Suppressor macrophage treated with lipopolysaccharide for 1 hour (primary cell): ENCODE measurements around the gene CCDC85C.

ENCODE experiments used
- DNase-seq, 3 donors: peaks; one replicate each; pipeline ENCODE4 v3.0.0-alpha.2; 2020 to 2022

Gene CCDC85C

GRCh38 chr14:99628887-99629618 is 25.0 kb upstream of the CCDC85C start:
- DNase-seq, result peak; percentile 76 to 86 (median 81)

- no peak for DNase-seq
Observed at GRCh38 chr14:99627510-99628381, 23.7 kb upstream of the CCDC85C start.

DNA sequence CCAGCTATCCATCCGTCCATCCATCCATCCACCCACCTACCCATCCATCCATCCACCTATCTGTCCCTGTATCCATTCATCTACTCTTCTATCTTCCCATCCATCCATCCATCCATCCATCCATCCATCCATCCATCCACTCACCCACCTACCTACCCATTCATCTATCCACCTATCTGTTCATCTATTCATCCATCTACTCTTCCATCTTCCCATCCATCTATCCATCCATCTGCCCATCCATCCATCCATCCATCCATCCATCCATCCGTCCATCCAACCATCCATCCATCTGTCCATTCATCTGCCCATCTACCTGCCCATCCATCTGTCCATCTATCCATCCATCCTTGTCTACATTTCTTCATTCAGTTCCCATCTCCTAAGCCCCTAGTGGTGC is 23.1 kb upstream of the CCDC85C start:
- no peak for DNase-seq

DNA sequence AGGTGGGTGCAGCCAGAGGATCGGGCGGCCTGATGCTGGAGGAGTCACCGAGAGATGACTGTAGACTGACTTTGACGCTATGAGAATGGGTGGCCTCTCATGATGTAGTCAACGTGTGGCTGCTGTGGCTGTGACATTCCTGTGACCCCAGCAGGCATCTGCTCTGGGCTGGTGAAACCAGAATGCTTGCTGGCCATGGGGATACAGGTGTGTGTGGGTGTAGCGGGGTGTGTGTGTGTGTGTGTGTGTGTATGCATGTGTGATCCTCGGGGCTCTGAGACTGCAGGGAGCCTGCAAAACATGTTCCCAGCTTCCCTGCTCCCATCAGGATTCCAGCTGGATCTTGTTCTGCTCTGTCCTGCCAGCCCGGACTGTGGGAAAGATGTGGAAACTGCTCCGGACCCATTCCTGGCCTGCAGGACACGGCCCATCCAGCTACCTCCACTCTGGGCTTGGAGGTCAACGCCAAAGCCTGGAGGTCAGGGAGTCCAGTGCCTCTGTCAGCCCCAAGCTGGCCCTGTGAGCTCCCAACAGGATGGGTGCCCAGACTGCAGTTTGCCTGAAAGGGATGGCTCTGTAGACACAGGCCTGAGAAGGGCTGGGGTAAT is 22.1 kb upstream of the CCDC85C start:
- DNase-seq, result no peak

GRCh38 chr14:99625476-99625875 is 21.5 kb upstream of the CCDC85C start:
- no peak for DNase-seq

DNA sequence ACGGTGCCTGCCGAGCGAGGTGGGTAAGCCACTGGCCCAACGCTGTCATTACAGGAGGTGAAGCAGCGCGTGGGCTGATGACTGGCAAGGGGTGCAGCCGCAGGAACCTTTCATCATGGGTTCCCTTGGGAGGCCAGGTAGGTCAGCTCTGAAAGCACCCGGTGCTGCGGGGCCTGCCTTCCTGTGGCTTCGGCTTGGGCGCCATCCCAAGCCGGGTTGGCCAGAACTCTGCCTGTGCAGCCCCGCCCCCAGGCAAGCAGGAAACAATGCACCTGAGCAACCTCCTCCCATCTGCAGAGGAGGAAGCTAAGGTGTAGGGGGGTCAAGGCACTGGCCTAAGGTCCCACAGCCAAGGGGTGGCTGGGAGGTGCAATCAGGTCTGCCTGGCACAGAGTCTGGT is 21.0 kb upstream of the CCDC85C start:
- DNase-seq, result no peak

DNA sequence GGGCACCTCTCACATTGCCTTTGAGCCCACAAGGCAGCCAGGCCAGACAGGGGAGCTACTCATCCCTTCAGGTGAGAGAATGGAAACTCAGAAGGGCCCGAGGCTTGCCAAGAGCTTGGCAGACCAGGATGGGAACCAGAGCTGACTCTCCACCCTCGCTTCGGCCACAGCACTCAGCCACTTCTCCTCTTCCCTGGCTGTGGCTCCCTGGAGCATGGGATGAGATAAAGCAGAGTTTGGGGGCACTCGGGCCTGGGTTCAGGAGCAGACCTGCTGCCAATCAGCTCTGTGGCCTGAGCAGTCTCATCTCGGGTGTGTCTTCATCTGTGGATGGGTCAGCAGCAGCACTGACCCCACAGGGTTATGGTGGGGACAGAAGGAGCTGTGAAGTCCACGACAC is 20.0 kb upstream of the CCDC85C start:
- no peak for DNase-seq

DNA sequence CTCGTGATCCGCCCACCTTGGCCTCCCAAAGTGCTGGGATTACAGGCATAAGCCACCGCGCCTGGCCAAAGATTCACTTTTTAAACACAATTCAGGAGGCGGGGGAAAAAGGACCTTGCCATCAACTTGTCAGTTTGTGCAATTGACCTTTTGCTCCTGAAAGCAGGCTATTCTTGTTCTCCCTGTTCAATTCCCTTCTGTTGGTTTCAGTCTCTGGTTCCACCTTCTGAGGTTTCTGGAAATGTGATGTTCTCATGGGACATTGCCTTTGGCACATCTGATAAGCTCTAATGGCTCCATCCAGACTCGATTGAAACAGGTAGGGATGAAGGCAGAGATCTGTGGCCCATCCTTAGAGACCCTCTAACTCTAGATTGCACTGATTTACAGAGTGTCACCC is 17.9 kb upstream of the CCDC85C start:
- no peak for DNase-seq

- no peak for DNase-seq
Observed at GRCh38 chr14:99619835-99620834, 16.1 kb upstream of the CCDC85C start.

DNA sequence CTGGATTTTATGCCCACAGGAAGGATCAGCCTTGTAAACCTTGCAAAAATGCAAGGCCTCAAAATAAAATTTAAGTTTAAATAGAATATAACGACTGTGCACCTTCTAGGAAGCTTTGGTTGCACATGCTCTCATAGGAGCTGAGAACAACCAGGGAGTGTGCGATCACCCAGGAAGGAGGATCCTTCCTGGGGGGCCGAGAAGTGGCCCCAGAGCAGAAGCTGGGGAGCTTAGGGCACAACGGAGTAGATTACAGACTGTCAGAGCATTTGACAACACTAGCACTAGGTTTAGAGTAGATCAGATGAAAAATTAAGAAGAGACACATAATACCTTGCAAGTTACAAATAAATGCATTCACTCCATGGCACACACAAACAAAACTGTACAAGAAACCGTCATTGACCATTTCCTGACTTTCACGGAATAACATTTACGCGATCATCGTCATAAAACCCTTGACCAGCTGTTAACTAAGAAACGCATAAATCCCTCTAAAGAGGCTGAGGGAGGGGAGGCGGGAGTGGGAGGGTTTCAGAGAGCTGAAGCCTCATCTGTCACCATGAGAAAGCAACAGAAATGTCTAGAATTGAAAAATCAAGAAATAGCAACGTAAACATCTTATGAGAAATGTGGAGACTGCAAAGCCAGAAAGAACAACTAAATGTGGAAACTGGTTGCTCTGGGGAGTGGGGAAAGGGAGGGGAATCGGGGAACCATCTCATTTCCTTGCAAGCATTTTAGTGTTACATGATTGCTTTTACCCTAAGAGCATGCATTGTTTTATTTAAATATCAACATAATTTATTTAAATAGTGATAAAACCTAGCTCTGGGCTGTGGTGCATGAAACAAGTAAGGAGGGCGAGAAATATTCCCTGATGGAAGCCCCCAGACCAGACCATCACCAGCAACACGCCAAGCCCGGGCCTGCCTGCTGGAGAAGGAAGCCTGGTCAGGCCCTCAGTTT is 13.1 kb upstream of the CCDC85C start:
- no peak for DNase-seq

DNA sequence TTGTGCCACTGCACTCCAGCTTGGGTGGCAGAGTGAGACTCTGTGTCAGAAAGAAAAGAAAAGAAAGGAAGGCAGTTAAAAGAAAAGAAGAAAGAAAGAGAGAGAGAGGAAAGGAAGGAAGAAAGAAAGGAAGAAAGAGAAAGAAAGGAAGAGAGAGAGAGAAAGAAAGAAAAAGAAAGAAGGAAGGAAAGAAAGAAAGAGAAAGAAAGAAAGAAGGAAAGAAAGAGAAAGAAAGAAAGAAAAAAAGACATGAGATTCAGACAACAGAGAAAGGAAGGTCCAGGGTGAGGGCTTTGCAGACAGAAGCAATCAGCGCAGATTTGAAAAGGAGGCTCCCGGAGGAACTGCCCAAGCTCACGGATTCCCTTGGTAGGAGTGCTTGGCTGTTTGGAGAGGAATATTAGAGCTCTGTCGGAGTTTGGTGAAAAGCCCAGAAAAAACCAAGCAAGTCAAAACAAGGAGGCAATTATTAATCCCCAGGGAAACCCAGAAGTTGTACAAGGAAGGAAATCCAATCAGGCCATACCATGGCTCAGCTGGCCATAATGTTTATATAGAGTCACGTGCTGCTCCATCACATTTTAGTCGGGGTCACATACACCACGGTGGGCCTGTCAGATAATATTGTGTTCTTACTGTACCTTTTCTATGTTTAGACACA is 11.6 kb upstream of the CCDC85C start:
- no peak for DNase-seq

GRCh38 chr14:99612738-99613330 is 8.8 kb upstream of the CCDC85C start:
- DNase-seq, result no peak

GRCh38 chr14:99612071-99612737 is 8.2 kb upstream of the CCDC85C start:
- DNase-seq, result no peak

- DNase-seq, result no peak
Observed at GRCh38 chr14:99611646-99612045, 7.6 kb upstream of the CCDC85C start.

- DNase-seq, result peak in 2 of 3 donors; percentile 27 to 30
Observed at GRCh38 chr14:99609245-99610170, 5.5 kb upstream of the CCDC85C start.

- DNase-seq, result no peak
Observed at GRCh38 chr14:99608591-99608990, 4.6 kb upstream of the CCDC85C start.

DNA sequence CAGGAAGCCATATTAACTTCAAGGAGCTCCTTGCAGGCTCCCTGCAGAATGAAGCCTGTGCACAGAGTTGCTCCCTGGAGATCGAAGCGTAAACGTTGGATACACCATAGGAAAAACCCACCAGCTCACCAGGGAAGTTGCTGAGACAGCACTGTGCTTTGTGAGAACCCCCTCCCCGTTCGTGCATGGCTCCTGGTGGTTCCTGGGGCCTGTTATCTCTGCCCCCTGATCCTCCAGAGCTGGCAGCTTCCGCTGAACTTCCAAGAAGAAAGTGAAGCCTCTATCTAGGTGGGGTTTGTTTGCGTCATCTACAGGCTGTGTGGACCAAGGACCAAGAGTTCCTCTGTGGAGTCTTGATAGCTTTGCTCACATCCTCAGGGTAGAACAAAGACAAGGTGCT is 2.4 kb upstream of the CCDC85C start:
- DNase-seq, result no peak

DNA sequence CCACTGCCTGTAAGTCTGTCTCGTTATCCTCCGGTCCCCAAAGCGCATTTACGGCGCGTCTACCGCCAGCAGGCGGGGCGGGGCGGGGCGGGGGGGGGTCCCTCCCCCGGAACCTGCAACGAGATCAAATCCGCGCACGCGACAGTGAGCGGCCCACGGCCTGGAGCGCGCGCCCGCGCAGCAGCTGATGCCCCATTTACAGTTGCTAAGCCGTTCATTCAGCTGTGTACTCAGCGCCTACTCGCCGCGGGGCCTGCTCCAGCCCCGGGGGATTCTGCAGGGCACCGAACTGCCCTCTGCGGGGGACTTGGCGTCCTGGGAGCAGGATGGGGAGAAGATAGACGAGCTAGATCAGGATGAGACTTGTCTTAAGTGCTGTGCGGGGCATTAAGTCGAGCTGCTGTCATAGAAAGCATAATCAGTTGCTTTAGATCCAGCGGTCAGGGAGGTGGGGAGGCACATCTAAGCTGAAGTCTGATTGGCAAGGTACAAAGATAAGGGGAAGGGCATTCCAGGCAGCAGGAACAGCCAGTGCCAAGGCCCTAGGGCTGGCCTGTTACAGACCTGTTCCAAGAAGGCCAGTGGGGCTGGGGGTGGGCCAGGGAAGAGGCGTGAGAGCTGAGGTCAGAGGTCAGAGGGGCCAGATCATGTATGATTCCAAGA is 1.4 kb upstream of the CCDC85C start:
- DNase-seq, result peak in 2 of 3 donors; percentile 25 to 43
